Measurements from ENCODE around the gene NIPA2. TPM values are rescaled to one million over a fixed set of nuclear protein-coding genes. Genes with fewer than 3 reads are reported as not detected.

The NIPA2 gene
- polyA plus RNA-seq, 1 experiment: 64.6 TPM

DNA sequence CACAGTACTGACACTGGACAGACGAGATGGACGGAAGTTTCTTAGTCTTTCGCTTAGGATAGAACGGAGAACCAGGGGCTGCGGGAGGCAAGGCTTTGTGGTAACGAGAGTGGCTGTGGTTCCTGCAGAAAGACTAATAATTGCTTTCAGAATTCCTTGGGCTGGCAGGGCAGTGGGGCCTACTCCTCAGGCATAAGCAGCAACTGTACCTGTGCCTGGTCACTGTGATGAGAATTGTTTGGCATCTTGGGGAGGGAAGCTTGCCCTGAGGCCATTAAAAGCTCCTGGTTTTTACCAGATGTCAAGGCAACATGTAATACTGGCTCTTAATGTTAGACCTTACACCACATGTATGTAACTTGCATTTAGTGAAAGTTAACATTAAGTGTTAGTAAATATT is 7.6 kb downstream of the NIPA2 start:
- Histone ChIP-seq H3K9me3 (ENCODE audit: control insufficient read depth, insufficient read depth, low read length) (no peaks in the 10 kb centered on the region), H3K27me3 (ENCODE audit: control insufficient read depth, insufficient read depth, low read length) (no peaks in the 10 kb centered on the region), H3K4me3 (ENCODE audit: low read depth, low read length) (no peak overlapping the region), H3K27ac (ENCODE audit: low read depth, low read length) (no peak overlapping the region)
- DNase-seq (ENCODE audit: low read depth, low spot score): no peak
- TF ChIP-seq, protein P1, sequence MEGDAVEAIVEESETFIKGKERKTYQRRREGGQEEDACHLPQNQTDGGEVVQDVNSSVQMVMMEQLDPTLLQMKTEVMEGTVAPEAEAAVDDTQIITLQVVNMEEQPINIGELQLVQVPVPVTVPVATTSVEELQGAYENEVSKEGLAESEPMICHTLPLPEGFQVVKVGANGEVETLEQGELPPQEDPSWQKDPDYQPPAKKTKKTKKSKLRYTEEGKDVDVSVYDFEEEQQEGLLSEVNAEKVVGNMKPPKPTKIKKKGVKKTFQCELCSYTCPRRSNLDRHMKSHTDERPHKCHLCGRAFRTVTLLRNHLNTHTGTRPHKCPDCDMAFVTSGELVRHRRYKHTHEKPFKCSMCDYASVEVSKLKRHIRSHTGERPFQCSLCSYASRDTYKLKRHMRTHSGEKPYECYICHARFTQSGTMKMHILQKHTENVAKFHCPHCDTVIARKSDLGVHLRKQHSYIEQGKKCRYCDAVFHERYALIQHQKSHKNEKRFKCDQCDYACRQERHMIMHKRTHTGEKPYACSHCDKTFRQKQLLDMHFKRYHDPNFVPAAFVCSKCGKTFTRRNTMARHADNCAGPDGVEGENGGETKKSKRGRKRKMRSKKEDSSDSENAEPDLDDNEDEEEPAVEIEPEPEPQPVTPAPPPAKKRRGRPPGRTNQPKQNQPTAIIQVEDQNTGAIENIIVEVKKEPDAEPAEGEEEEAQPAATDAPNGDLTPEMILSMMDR (IDR thresholded peaks at IDR 0.05; ENCODE audit: low read depth, low read length): no peak
- POLR2A ChIA-PET: no interaction called here
- CTCF ChIA-PET: no interaction called here

DNA sequence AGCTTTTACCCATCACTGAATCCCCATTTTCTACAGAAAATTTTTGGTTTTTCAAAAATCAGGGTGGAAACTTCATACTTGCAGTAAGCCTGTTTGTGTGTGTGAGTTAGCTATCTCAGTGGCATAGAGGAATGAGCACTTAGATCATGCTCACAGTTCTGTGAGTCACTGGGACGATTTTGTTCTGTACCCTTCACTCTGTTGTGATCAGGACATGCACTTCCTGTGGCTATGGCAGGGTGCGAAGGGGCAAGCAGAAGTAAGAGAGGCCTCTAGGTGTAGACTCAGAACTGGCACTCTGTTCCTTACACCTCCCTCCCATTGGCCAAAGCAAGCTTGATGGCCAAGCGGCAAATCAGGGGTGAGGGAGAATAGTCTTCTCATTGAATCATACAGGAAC is 11.6 kb downstream of the NIPA2 start:
- Histone ChIP-seq H3K4me3 (ENCODE audit: low read depth, low read length) (no peak overlapping the region), H3K27ac (ENCODE audit: low read depth, low read length) (no peak overlapping the region), H3K9me3 (ENCODE audit: control insufficient read depth, insufficient read depth, low read length) (no peaks in the 10 kb centered on the region), H3K27me3 (ENCODE audit: control insufficient read depth, insufficient read depth, low read length) (no peaks in the 10 kb centered on the region)
- no peak for DNase-seq (ENCODE audit: low read depth, low spot score)
- TF ChIP-seq, protein P1 (IDR thresholded peaks at IDR 0.05; ENCODE audit: low read depth, low read length): no peak
- POLR2A ChIA-PET: no interaction called here
- CTCF ChIA-PET: no interaction called here

DNA sequence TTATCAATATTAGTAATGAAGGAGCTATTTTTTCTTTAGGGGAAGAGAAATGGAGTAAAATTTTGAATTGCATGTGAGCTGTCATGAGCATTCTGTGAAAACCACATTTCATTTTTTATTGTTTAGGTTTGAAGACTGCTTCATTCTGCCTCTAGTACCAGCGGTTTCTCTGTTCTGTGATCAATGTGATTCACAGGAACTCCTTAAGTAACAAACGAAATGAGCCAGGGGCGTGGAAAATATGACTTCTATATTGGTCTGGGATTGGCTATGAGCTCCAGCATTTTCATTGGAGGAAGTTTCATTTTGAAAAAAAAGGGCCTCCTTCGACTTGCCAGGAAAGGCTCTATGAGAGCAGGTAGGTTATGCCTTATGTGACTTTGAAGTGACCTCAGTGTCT is 13.0 kb downstream of the NIPA2 start:
- H3K27ac ChIP-seq (ENCODE audit: low read depth, low read length): no peak overlapping the region
- TF ChIP-seq, protein P1 (IDR thresholded peaks at IDR 0.05; ENCODE audit: low read depth, low read length): no peak
- no peaks in the 10 kb centered on the region for H3K9me3 ChIP-seq (ENCODE audit: control insufficient read depth, insufficient read depth, low read length)
- ChIA-PET POLR2A (no interaction called here), CTCF (no interaction called here)
- H3K27me3 ChIP-seq (ENCODE audit: control insufficient read depth, insufficient read depth, low read length): no peaks in the 10 kb centered on the region
- no peak overlapping the region for H3K4me3 ChIP-seq (ENCODE audit: low read depth, low read length)
- no peak for DNase-seq (ENCODE audit: low read depth, low spot score)

DNA sequence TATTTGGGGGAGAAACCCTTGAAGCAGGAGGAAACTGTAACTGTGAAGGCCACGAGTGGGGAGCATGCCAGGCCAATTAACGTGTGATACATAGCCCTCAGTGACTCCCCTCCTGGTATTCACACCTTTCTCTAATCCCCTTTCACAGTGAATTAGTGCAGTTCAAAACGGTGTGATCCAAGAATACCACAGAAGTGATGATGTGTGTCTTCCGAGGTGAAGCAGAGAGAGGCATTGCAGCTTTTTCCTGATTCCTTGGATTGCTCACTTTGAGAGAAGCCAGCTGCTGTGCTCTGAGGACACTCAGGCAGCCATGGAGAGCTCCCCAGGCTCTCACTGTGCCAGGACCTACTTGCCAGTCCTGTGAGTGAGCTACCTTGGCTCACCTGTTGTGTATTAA is 17.3 kb downstream of the NIPA2 start:
- TF ChIP-seq, protein P1 (IDR thresholded peaks at IDR 0.05; ENCODE audit: low read depth, low read length): no peak
- ChIA-PET POLR2A (no interaction called here), CTCF (no interaction called here)
- H3K9me3 ChIP-seq (ENCODE audit: control insufficient read depth, insufficient read depth, low read length): no peaks in the 10 kb centered on the region
- no peaks in the 10 kb centered on the region for H3K27me3 ChIP-seq (ENCODE audit: control insufficient read depth, insufficient read depth, low read length)
- no peak for DNase-seq (ENCODE audit: low read depth, low spot score)
- no peak overlapping the region for H3K4me3 ChIP-seq (ENCODE audit: low read depth, low read length)
- H3K27ac ChIP-seq (ENCODE audit: low read depth, low read length): peak overlapping the region; percentile 11

DNA sequence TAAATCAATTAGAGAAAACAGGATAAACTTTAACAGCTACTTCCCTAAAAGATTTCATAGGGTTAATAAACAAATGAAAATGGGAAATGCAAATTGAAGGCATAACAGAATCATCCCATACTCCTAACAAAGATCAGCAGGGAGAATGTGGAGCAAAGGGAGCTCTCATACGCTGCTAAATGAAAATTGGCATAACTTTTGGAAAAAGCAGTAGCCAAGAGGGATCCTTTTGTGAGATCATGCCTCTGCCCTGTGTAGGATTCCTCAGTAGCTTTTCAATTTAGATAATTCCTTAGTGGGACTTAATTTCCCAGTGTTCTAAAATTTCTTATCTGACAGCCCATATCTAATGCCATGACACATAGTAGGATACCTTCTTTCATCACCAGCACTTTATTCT is 18.2 kb downstream of the NIPA2 start:
- no peaks in the 10 kb centered on the region for H3K9me3 ChIP-seq (ENCODE audit: control insufficient read depth, insufficient read depth, low read length)
- TF ChIP-seq, protein P1 (IDR thresholded peaks at IDR 0.05; ENCODE audit: low read depth, low read length): no peak
- H3K4me3 ChIP-seq (ENCODE audit: low read depth, low read length): no peak overlapping the region
- no peaks in the 10 kb centered on the region for H3K27me3 ChIP-seq (ENCODE audit: control insufficient read depth, insufficient read depth, low read length)
- ChIA-PET CTCF (no interaction called here), POLR2A (no interaction called here)
- H3K27ac ChIP-seq (ENCODE audit: low read depth, low read length): no peak overlapping the region
- DNase-seq (ENCODE audit: low read depth, low spot score): no peak

Measured in AG04450 (cell line).